Ishikawa (cell line): ENCODE data around the gene CCDC59.

ENCODE experiments used
- CEBPB ChIP-seq: IDR thresholded peaks from 2 replicates; pipeline ENCODE4 v1.6.1; 2012
- CREB1 ChIP-seq: IDR thresholded peaks from 2 replicates; pipeline ENCODE4 v1.6.1; 2012; ENCODE audit warnings: low read depth
- EGR1 ChIP-seq: IDR thresholded peaks from 2 replicates; pipeline ENCODE4 v1.6.1; 2012
- EP300 ChIP-seq: IDR thresholded peaks from 2 replicates; pipeline ENCODE4 v1.6.1; 2012; ENCODE audit warnings: borderline replicate concordance
- FOXM1 ChIP-seq: IDR thresholded peaks from 2 replicates; pipeline ENCODE4 v1.6.1; 2012; ENCODE audit warnings: low read depth, borderline replicate concordance
- MAX ChIP-seq: IDR thresholded peaks from 2 replicates; pipeline ENCODE4 v1.6.1; 2012
- NFIC ChIP-seq: IDR thresholded peaks from 2 replicates; pipeline ENCODE4 v1.6.1; 2012
- RAD21 ChIP-seq: IDR thresholded peaks from 2 replicates; pipeline ENCODE4 v1.6.1; 2012; ENCODE audit warnings: low read depth
- REST ChIP-seq: IDR thresholded peaks from 2 replicates; pipeline ENCODE4 v1.6.1; 2012; ENCODE audit warnings: low read depth, mild to moderate bottlenecking
- TAF1 ChIP-seq: IDR thresholded peaks from 2 replicates; pipeline ENCODE4 v1.6.1; 2012; ENCODE audit warnings: low read depth, mild to moderate bottlenecking
- TCF12 ChIP-seq: IDR thresholded peaks from 2 replicates; pipeline ENCODE4 v1.6.1; 2012; ENCODE audit warnings: low read depth
- TEAD4 ChIP-seq: IDR thresholded peaks from 2 replicates; pipeline ENCODE4 v1.6.1; 2012
- USF1 ChIP-seq: IDR thresholded peaks from 2 replicates; pipeline ENCODE4 v1.6.1; 2012
- YY1 ChIP-seq: IDR thresholded peaks from 2 replicates; pipeline ENCODE4 v1.6.1; 2012; ENCODE audit warnings: low read depth
- ZBTB7A ChIP-seq: IDR thresholded peaks from 2 replicates; pipeline ENCODE4 v1.6.1; 2012; ENCODE audit warnings: low read depth

Gene CCDC59

GRCh38 chr12:82329508-82329907 lies 28.7 kb downstream of the CCDC59 start:
- TF ChIP-seq MAX (no peak), TAF1 (no peak), ZBTB7A (no peak), TEAD4 (no peak), YY1 (no peak), CREB1 (no peak), USF1 (no peak), CEBPB (no peak), REST (no peak)

- no peak for TF ChIP-seq CEBPB
- TF ChIP-seq EGR1: no peak
- no peak for TF ChIP-seq CREB1
- no peak for TF ChIP-seq ZBTB7A
- no peak for TF ChIP-seq RAD21
- TF ChIP-seq USF1: no peak
- TF ChIP-seq TAF1: no peak
- TF ChIP-seq TCF12: no peak
- TF ChIP-seq FOXM1: no peak
These were observed 30.3 kb downstream of the CCDC59 start for GRCh38 chr12:82327861-82328260.

- TF ChIP-seq CREB1 (no peak), REST (no peak), TEAD4 (no peak), RAD21 (peak; percentile 61)
These were observed 31.2 kb downstream of the CCDC59 start for GRCh38 chr12:82326905-82327503.

- no peak for TF ChIP-seq TEAD4
- TF ChIP-seq EP300: no peak
- no peak for TF ChIP-seq MAX
- no peak for TF ChIP-seq TCF12
- TF ChIP-seq REST: no peak
- TF ChIP-seq TAF1: no peak
- TF ChIP-seq EGR1: no peak
- TF ChIP-seq NFIC: no peak
- TF ChIP-seq FOXM1: no peak
- no peak for TF ChIP-seq CREB1
- TF ChIP-seq RAD21: no peak
- no peak for TF ChIP-seq ZBTB7A
- no peak for TF ChIP-seq CEBPB
- TF ChIP-seq USF1: no peak
- TF ChIP-seq YY1: no peak
These were observed 32.4 kb downstream of the CCDC59 start for GRCh38 chr12:82325540-82326336.
